HFFc6 (cell line): ENCODE measurements around the gene OCA2. TPM values are rescaled to one million over a fixed set of nuclear protein-coding genes. Genes with fewer than 3 reads are reported as not detected.

Experiments
- DNase-seq: peaks from one replicate; pipeline ENCODE4 v3.0.0-alpha.2; 2018
- H3K27ac Mint-ChIP-seq: 2 replicates; pipeline ENCODE4 v1.8.0; 2020; ENCODE audit warnings: mild to moderate bottlenecking, mixed read lengths
- H3K27me3 Mint-ChIP-seq: 2 replicates; pipeline ENCODE4 v1.8.0; 2021; ENCODE audit warnings: mild to moderate bottlenecking, moderate library complexity, mixed read lengths; ENCODE audit not compliant: insufficient read depth
- H3K36me3 Mint-ChIP-seq: 2 replicates; pipeline ENCODE4 v1.8.0; 2021; ENCODE audit warnings: low read depth, mixed read lengths
- H3K4me1 Mint-ChIP-seq: 2 replicates; pipeline ENCODE4 v1.8.0; 2020; ENCODE audit warnings: low read depth, mixed read lengths
- H3K4me3 Mint-ChIP-seq: 2 replicates; pipeline ENCODE4 v1.8.0; 2020; ENCODE audit warnings: mild to moderate bottlenecking, moderate library complexity, mixed read lengths
- H3K9me3 Mint-ChIP-seq: 2 replicates; pipeline ENCODE4 v1.8.0; 2020; ENCODE audit warnings: mild to moderate bottlenecking, mixed read lengths
- CTCF ChIP-seq: fragments of 200-600 bp; sonication (generic); IDR thresholded peaks from 2 replicates; pipeline ENCODE4 v1.5.0; 2021; ENCODE audit warnings: antibody characterized with exemption, mild to moderate bottlenecking
- total RNA-seq, 6 experiments: library from RNA; stranded (reverse); fragmentation: NEBNext Ultra II Directional; extraction: Animal tissue kit (Norgen Biotek cat#: 25700); gene quantifications; 2 replicates in 1 of 6; 3 replicates in 5 of 6; pipeline ENCODE4 v1.2.3, GENCODE V29; 2021

OCA2 gene
- total RNA-seq, 6 experiments from 2014 or later, result not detected

- peaks cover 10% of the 10 kb centered on the region for H3K36me3 Mint-ChIP-seq
- no peak for DNase-seq
- H3K4me1 Mint-ChIP-seq, result no peaks in the 10 kb centered on the region
- TF ChIP-seq CTCF, result no peak
- H3K4me3 Mint-ChIP-seq, result no peak overlapping the region
- H3K27me3 Mint-ChIP-seq, result peaks cover 2% of the 10 kb centered on the region; the same call in 1 of the 2 replicates
- peaks cover 47% of the 10 kb centered on the region for H3K9me3 Mint-ChIP-seq
- no peak overlapping the region for H3K27ac Mint-ChIP-seq
Measured at GRCh38 chr15:28001641-28002040, 97.5 kb downstream of the OCA2 start.

GRCh38 chr15:27993996-27994780 lies 104.9 kb downstream of the OCA2 start:
- DNase-seq, result no peak
- Mint-ChIP-seq H3K36me3 (peaks cover 4% of the 10 kb centered on the region; the same call in 1 of the 2 replicates), H3K27ac (no peak overlapping the region), H3K4me1 (no peaks in the 10 kb centered on the region), H3K4me3 (no peak overlapping the region), H3K9me3 (peaks cover 33% of the 10 kb centered on the region), H3K27me3 (peaks cover 4% of the 10 kb centered on the region; the same call in 1 of the 2 replicates)
- TF ChIP-seq CTCF, result no peak

- H3K27ac Mint-ChIP-seq, result no peak overlapping the region
- H3K27me3 Mint-ChIP-seq, result peaks cover 4% of the 10 kb centered on the region; the same call in 1 of the 2 replicates
- peaks cover 4% of the 10 kb centered on the region; the same call in 1 of the 2 replicates for H3K36me3 Mint-ChIP-seq
- H3K4me1 Mint-ChIP-seq, result no peaks in the 10 kb centered on the region
- no peak for TF ChIP-seq CTCF
- no peak for DNase-seq
- peaks cover 36% of the 10 kb centered on the region for H3K9me3 Mint-ChIP-seq
- no peak overlapping the region for H3K4me3 Mint-ChIP-seq
Measured at GRCh38 chr15:27993544-27993943, 105.6 kb downstream of the OCA2 start.

- Mint-ChIP-seq H3K9me3 (peaks cover 46% of the 10 kb centered on the region), H3K36me3 (no peaks in the 10 kb centered on the region; the same call in 1 of the 2 replicates), H3K27ac (no peak overlapping the region), H3K4me3 (no peak overlapping the region), H3K4me1 (no peaks in the 10 kb centered on the region), H3K27me3 (peaks cover 4% of the 10 kb centered on the region; the same call in 1 of the 2 replicates)
- no peak for DNase-seq
- no peak for TF ChIP-seq CTCF
Measured at GRCh38 chr15:27990521-27991515, 108.3 kb downstream of the OCA2 start.

DNA sequence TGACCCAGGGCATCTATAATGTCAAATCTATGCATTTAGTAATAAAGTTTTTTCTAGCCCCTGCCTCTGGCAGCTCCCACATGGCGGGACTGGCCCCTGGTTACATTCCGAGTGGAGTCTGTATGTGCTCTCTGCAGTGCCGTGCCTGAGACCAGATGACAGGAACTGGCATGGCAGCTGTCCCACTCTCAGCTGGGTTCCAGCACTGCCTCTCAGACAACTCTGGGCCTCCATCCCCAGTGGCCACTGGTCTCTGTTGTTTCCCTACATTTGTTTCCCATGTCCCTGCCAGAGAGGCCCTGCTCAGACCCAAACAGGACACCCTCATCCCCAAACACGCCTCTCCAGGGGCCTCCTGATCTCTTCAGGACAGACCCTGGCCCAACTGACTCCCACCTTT lies 109.3 kb downstream of the OCA2 start:
- H3K27me3 Mint-ChIP-seq, result peaks cover 4% of the 10 kb centered on the region; the same call in 1 of the 2 replicates
- no peak overlapping the region for H3K4me3 Mint-ChIP-seq
- H3K27ac Mint-ChIP-seq, result no peak overlapping the region
- H3K36me3 Mint-ChIP-seq, result no peaks in the 10 kb centered on the region; the same call in 1 of the 2 replicates
- no peaks in the 10 kb centered on the region for H3K4me1 Mint-ChIP-seq
- TF ChIP-seq CTCF, result no peak
- peaks cover 47% of the 10 kb centered on the region for H3K9me3 Mint-ChIP-seq
- DNase-seq, result no peak
